ENCODE data around the gene NUBPL.
"Not testable (repeated sequence)": the region's sequence is repeated elsewhere in the genome, so short reads cannot be mapped to it uniquely, and the experiment has no call there.

NUBPL gene

GRCh38 chr14:31884776-31885379, 323.7 kb downstream of the NUBPL start:
- no peak for FAIRE-seq

GRCh38 chr14:31886156-31886835, 325.1 kb downstream of the NUBPL start:
- no peak for FAIRE-seq

- no peak for FAIRE-seq
Observed at GRCh38 chr14:31887929-31888580, 326.9 kb downstream of the NUBPL start.

- no peak for FAIRE-seq
Observed at GRCh38 chr14:31889297-31889696, 328.1 kb downstream of the NUBPL start.

GRCh38 chr14:31890202-31890601, 329.0 kb downstream of the NUBPL start:
- not testable (repeated sequence) for FAIRE-seq

GRCh38 chr14:31893221-31893757, 332.1 kb downstream of the NUBPL start:
- FAIRE-seq: no peak

- no peak for FAIRE-seq
Observed at GRCh38 chr14:31894351-31894750, 333.1 kb downstream of the NUBPL start.

- no peak for FAIRE-seq
Observed at GRCh38 chr14:31895206-31895605, 334.0 kb downstream of the NUBPL start.

- no peak for FAIRE-seq
Observed at GRCh38 chr14:31895646-31896045, 334.4 kb downstream of the NUBPL start.

GRCh38 chr14:31897581-31898186, 336.5 kb downstream of the NUBPL start:
- no peak for FAIRE-seq

GRCh38 chr14:31898838-31899528, 337.8 kb downstream of the NUBPL start:
- FAIRE-seq: no peak

GRCh38 chr14:31902002-31902401, 340.8 kb downstream of the NUBPL start:
- FAIRE-seq: no peak

- FAIRE-seq: no peak
Observed at GRCh38 chr14:31902945-31903646, 341.9 kb downstream of the NUBPL start.

GRCh38 chr14:31909977-31910376, 348.8 kb downstream of the NUBPL start:
- no peak for FAIRE-seq
